HCT116 (cell line): ENCODE measurements around the gene AUTS2. TPM values are rescaled to one million over a fixed set of nuclear protein-coding genes. Genes with fewer than 3 reads are reported as not detected.

Experiments
- ATAC-seq: fragments of 200-7000 bp; cut with Tn5 transposase; 2 replicates; pipeline ENCODE4 v1.9.1; 2020; ENCODE audit warnings: mild to moderate bottlenecking, moderate library complexity
- BruUV-seq: library from RNA; stranded (reverse); fragments of 400-500 nt; replicated peaks from 2 replicates; lab custom pipeline; 2021; lab: Mats Ljungman, UMichigan
- CTCF ChIA-PET: fragments of 300-600 bp; sonication (Branson Sonifier 250); formaldehyde crosslinking; loops from one replicate; lab custom pipeline; 2021; ENCODE audit warnings: antibody characterized with exemption; lab: Charles Lee
- POLR2A ChIA-PET: fragments of 300-600, 350-600 bp; sonication (Branson Sonifier 250); formaldehyde crosslinking; loops from one replicate; lab custom pipeline; 2021; ENCODE audit warnings: antibody characterized with exemption; lab: Charles Lee
- RAD21 ChIA-PET, 2 experiments: fragments of 300-600 bp; sonication (Branson Sonifier 250); formaldehyde crosslinking; loops; one replicate each; lab custom pipeline; 2023; ENCODE audit warnings: low total read pairs in 2 of 2; ENCODE audit not compliant: uncharacterized antibody in 2 of 2, unreplicated experiment in 2 of 2, low non-redundant PET in 1 of 2; lab: Charles Lee
- DNase-seq: peaks from one replicate; pipeline ENCODE4 v3.0.0-alpha.2; 2010; ENCODE audit warnings: low read depth, low spot score
- H2AFZ ChIP-seq: fragments of 200-600 bp; shearing (Covaris generic), sonication (generic); 2 replicates; pipeline ENCODE4 v1.6.1; 2017; ENCODE audit warnings: low read depth, mixed run types, mixed read lengths, antibody characterized with exemption, low read length; ENCODE audit not compliant: poor library complexity, severe bottlenecking
- H3K27ac ChIP-seq: 2 replicates; pipeline ENCODE4 v1.5.1; 2012; ENCODE audit warnings: low read depth, low read length
- H3K27me3 ChIP-seq: fragments of 200-600 bp; sonication (generic); 2 replicates; pipeline ENCODE4 v1.6.1; 2016; ENCODE audit warnings: mixed run types, low read length, mixed read lengths; ENCODE audit not compliant: insufficient read depth
- H3K36me3 ChIP-seq, 2 experiments: fragments of 200-500 bp in 1 of 2; fragments of 200-600 bp in 1 of 2; sonication (Bioruptor generic) in 1 of 2; sonication (generic) in 1 of 2; 2 replicates each; pipeline versions ENCODE4 v1.5.1 to v1.6.1; 2014 to 2016; ENCODE audit warnings: low read length in 2 of 2, inconsistent platforms in 1 of 2, mixed read lengths in 1 of 2, mixed run types in 1 of 2; ENCODE audit not compliant: insufficient read depth in 2 of 2, control insufficient read depth in 1 of 2
- H3K4me1 ChIP-seq, 2 experiments: fragments of 200-600 bp in 1 of 2; sonication (generic) in 1 of 2; 2 replicates each; pipeline versions ENCODE4 v1.5.1 to v1.6.1; 2012 to 2017; ENCODE audit warnings: low read length in 2 of 2, inconsistent platforms in 1 of 2, mild to moderate bottlenecking in 1 of 2, mixed read lengths in 1 of 2, mixed run types in 1 of 2, moderate library complexity in 1 of 2; ENCODE audit not compliant: insufficient read depth in 2 of 2, control insufficient read depth in 1 of 2
- H3K4me2 ChIP-seq: fragments of 200-600 bp; sonication (generic); 2 replicates; pipeline ENCODE4 v1.6.1; 2017; ENCODE audit warnings: mixed run types, low read length, mixed read lengths
- H3K4me3 ChIP-seq, 2 experiments: fragments of 200-600 bp in 1 of 2; sonication (generic) in 1 of 2; replicated peaks in 1 of 2; 2 replicates each; pipeline ENCODE4 v1.5.1; 2011 to 2016; ENCODE audit warnings: low read length in 2 of 2, control low read depth in 1 of 2, low read depth in 1 of 2, mild to moderate bottlenecking in 1 of 2, mixed read lengths in 1 of 2, mixed run types in 1 of 2
- H3K79me2 ChIP-seq: fragments of 200-600 bp; sonication (generic); 2 replicates; pipeline ENCODE4 v1.6.1; 2017; ENCODE audit warnings: mild to moderate bottlenecking, mixed run types, low read length, moderate library complexity, mixed read lengths; ENCODE audit not compliant: insufficient read depth
- H3K9ac ChIP-seq: fragments of 200-600 bp; sonication (generic); 2 replicates; pipeline ENCODE4 v1.6.1; 2016; ENCODE audit warnings: low read length, mixed read lengths
- H3K9me2 ChIP-seq: fragments of 200-600 bp; sonication (generic), shearing (Covaris generic); 2 replicates; pipeline ENCODE4 v1.6.1; 2017; ENCODE audit warnings: mixed run types, mild to moderate bottlenecking, moderate library complexity; ENCODE audit not compliant: insufficient read depth
- H3K9me3 ChIP-seq, 2 experiments: fragments of 200-500 bp in 1 of 2; fragments of 200-600 bp in 1 of 2; sonication (Bioruptor generic) in 1 of 2; sonication (generic) in 1 of 2; 2 replicates each; pipeline ENCODE4 v1.6.1; 2014 to 2017; ENCODE audit warnings: low read length in 2 of 2, mixed read lengths in 2 of 2, inconsistent platforms in 1 of 2, low read depth in 1 of 2, mild to moderate bottlenecking in 1 of 2, mixed run types in 1 of 2, moderate library complexity in 1 of 2; ENCODE audit not compliant: control insufficient read depth in 1 of 2, insufficient read depth in 1 of 2
- H4K20me1 ChIP-seq: fragments of 200-600 bp; sonication (generic), shearing (Covaris generic); 2 replicates; pipeline ENCODE4 v1.6.1; 2017; ENCODE audit warnings: mixed run types, mild to moderate bottlenecking, moderate library complexity; ENCODE audit not compliant: insufficient read depth
- SP1 ChIP-seq: IDR thresholded peaks from 2 replicates; pipeline ENCODE4 v1.6.1; 2012; ENCODE audit warnings: low read depth
- YY1 ChIP-seq: IDR thresholded peaks from 2 replicates; pipeline ENCODE4 v1.6.1; 2011; ENCODE audit warnings: low read length, low read depth, moderate library complexity, mild to moderate bottlenecking; ENCODE audit not compliant: insufficient replicate concordance; ENCODE audit errors: extremely low read depth
- intact Hi-C: fragments of 100-400 bp; cut with micrococcal nuclease; formaldehyde crosslinking; loops from 2 replicates; pipeline ENCODE4 v1.10.0; 2022
- total RNA-seq: library from RNA; stranded (reverse); gene quantifications from one replicate; pipeline ENCODE4 v1.2.1, GENCODE V29; 2021; ENCODE audit not compliant: unreplicated experiment
- TF ChIP-seq, protein P1 (sequence below), 3 experiments: fragments of 200-600 bp in 1 of 3; sonication (generic) in 1 of 3; IDR thresholded peaks in 2 of 3; conservative IDR thresholded peaks in 1 of 3; 2 replicates each; pipeline ENCODE4 v1.5.1; 2012 to 2017; ENCODE audit warnings: low read depth in 2 of 3, low read length in 2 of 3, antibody characterized with exemption in 1 of 3, borderline replicate concordance in 1 of 3, control low read depth in 1 of 3, mild to moderate bottlenecking in 1 of 3, mixed read lengths in 1 of 3, mixed run types in 1 of 3, moderate library complexity in 1 of 3; ENCODE audit not compliant: insufficient read depth in 1 of 3
- TF ChIP-seq, protein P2 (sequence below): IDR thresholded peaks from 2 replicates; pipeline ENCODE4 v1.6.1; 2011; ENCODE audit warnings: mild to moderate bottlenecking, low read length, moderate library complexity; ENCODE audit not compliant: insufficient replicate concordance; ENCODE audit errors: extremely low read depth

AUTS2 gene
- total RNA-seq, 1 experiment from 2014 or later: 0.93 TPM

DNA sequence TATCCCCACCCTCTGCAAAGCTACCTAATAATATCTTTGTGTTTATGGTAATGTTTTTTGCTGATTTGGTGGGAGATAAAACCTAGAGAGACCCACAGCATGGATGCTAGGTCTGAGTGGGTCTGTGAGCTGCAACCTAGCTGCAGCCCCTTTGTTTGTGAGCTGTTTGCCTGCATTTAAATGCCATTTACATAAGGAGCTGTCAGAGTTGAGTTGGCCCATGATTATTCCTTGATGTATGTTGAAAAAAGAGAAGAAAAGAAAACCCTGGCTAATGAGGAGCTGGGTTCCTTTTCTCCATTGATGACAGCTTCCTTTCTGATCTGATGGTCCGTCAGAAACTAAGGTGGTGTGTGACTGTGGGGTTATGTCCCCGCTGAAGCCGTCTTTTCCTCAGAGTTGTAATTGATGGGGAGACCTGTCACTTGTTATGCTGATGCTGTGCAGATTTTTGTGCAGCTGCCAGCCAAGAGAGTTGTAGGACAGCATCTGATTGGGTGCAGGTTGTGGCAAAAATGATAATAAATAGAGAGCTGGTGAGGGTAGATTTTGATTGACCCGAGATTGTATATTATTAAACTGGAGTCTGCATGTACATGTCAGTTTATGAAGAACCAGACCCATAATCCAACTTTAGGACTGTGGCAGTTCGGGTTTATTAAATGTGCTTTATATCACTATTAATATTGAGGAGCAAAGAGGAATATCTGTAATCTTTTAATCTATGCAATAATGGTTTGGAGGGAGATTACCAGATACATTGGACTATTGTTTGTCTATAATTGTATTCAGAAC lies 219.8 kb downstream of the AUTS2 start:
- Histone ChIP-seq H3K4me2 (no peak overlapping the region), H3K4me1 (no peaks in the 10 kb centered on the region), H3K4me3 (no peak overlapping the region), H2AFZ (no peak overlapping the region)
- intact Hi-C loops: no loop called here
- RAD21 ChIA-PET: no interaction called here
- TF ChIP-seq, protein P1, sequence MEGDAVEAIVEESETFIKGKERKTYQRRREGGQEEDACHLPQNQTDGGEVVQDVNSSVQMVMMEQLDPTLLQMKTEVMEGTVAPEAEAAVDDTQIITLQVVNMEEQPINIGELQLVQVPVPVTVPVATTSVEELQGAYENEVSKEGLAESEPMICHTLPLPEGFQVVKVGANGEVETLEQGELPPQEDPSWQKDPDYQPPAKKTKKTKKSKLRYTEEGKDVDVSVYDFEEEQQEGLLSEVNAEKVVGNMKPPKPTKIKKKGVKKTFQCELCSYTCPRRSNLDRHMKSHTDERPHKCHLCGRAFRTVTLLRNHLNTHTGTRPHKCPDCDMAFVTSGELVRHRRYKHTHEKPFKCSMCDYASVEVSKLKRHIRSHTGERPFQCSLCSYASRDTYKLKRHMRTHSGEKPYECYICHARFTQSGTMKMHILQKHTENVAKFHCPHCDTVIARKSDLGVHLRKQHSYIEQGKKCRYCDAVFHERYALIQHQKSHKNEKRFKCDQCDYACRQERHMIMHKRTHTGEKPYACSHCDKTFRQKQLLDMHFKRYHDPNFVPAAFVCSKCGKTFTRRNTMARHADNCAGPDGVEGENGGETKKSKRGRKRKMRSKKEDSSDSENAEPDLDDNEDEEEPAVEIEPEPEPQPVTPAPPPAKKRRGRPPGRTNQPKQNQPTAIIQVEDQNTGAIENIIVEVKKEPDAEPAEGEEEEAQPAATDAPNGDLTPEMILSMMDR (IDR thresholded peaks at IDR 0.05 in 2 of 3, conservative IDR thresholded peaks at IDR 0.05 in 1 of 3; ENCODE audit: borderline replicate concordance in 1 of 3, insufficient read depth in 1 of 3, low read depth in 2 of 3, low read length in 2 of 3): no peak
- no peak for TF ChIP-seq SP1
- TF ChIP-seq, protein P2, sequence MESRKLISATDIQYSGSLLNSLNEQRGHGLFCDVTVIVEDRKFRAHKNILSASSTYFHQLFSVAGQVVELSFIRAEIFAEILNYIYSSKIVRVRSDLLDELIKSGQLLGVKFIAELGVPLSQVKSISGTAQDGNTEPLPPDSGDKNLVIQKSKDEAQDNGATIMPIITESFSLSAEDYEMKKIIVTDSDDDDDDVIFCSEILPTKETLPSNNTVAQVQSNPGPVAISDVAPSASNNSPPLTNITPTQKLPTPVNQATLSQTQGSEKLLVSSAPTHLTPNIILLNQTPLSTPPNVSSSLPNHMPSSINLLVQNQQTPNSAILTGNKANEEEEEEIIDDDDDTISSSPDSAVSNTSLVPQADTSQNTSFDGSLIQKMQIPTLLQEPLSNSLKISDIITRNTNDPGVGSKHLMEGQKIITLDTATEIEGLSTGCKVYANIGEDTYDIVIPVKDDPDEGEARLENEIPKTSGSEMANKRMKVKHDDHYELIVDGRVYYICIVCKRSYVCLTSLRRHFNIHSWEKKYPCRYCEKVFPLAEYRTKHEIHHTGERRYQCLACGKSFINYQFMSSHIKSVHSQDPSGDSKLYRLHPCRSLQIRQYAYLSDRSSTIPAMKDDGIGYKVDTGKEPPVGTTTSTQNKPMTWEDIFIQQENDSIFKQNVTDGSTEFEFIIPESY: no peak
- no peak for TF ChIP-seq YY1
- TF ChIP-seq, all 23 proteins: peak for 0
- Histone ChIP-seq H3K36me3 (no peaks in the 10 kb centered on the region), H4K20me1 (no peaks in the 10 kb centered on the region), H3K27ac (no peak overlapping the region), H3K9me2 (no peaks in the 10 kb centered on the region), H3K9me3 (peaks cover 0 to 48% of the 10 kb centered on the region in 2 experiments; a peak in 2 of 4 replicates), H3K27me3 (no peaks in the 10 kb centered on the region), H3K79me2 (no peaks in the 10 kb centered on the region), H3K9ac (no peak overlapping the region)
- no TSS peak for BruUV-seq
- CTCF ChIA-PET: no interaction called here
- no peak for DNase-seq
- POLR2A ChIA-PET: no interaction called here
- no peak for ATAC-seq
